ENCODE data around the gene FXYD2. TPM values are rescaled to one million over a fixed set of nuclear protein-coding genes. Genes with fewer than 3 reads are reported as not detected.

The FXYD2 gene
- total RNA-seq, 1 donor from 2014 or later, result not detected

- FAIRE-seq, result no peak
These were observed 17.8 kb upstream of the FXYD2 start for GRCh38 chr11:117842131-117842941.

GRCh38 chr11:117841551-117842031 lies 17.0 kb upstream of the FXYD2 start:
- no peak for FAIRE-seq

More at GRCh38 chr11:117842131-117842941, 17.8 kb upstream of the FXYD2 start:
- Histone ChIP-seq H3K9ac (ENCODE audit: low read length) (no peak overlapping the region), H3K4me2 (ENCODE audit: low read length) (no peak overlapping the region), H3K36me3 (ENCODE audit: insufficient read depth, low read length) (no peaks in the 10 kb centered on the region), H3K4me3 (ENCODE audit: insufficient read depth, low read depth, low read length) (no peak overlapping the region), H3K27me3 (ENCODE audit: insufficient read depth, low read length) (peaks cover 4% of the 10 kb centered on the region), H3K79me2 (ENCODE audit: insufficient read depth, low read length) (no peaks in the 10 kb centered on the region), H3K27ac (ENCODE audit: low read depth, low read length) (no peak overlapping the region), H3K4me1 (ENCODE audit: insufficient read depth, low read length) (no peaks in the 10 kb centered on the region), H2AFZ (ENCODE audit: low read depth, low read length) (no peak overlapping the region), H3K9me3 (ENCODE audit: insufficient read depth, low read depth, low read length) (no peaks in the 10 kb centered on the region), H4K20me1 (ENCODE audit: insufficient read depth, low read length) (no peaks in the 10 kb centered on the region)
- Mint-ChIP-seq H3K27ac (ENCODE audit: unreplicated experiment) (no peak overlapping the region), H3K4me1 (ENCODE audit: low read depth, unreplicated experiment) (peaks cover 7% of the 10 kb centered on the region), H3K9me3 (ENCODE audit: unreplicated experiment) (no peaks in the 10 kb centered on the region), H3K4me3 (ENCODE audit: unreplicated experiment) (no peak overlapping the region), H3K27me3 (ENCODE audit: low read depth, unreplicated experiment) (peaks cover 40% of the 10 kb centered on the region), H3K36me3 (ENCODE audit: low read depth, unreplicated experiment) (peaks cover 4% of the 10 kb centered on the region)
- TF ChIP-seq CTCF (IDR thresholded peaks at IDR 0.05; ENCODE audit: insufficient read depth, low read depth, low read length) (no peak), EZH2 (IDR thresholded peaks at IDR 0.05; ENCODE audit: insufficient read depth, low read length) (no peak)
- DNase-seq (ENCODE audit: low read depth), result no peak

More at GRCh38 chr11:117841551-117842031, 17.0 kb upstream of the FXYD2 start:
- Histone ChIP-seq H3K79me2 (ENCODE audit: insufficient read depth, low read length) (no peaks in the 10 kb centered on the region), H2AFZ (ENCODE audit: low read depth, low read length) (no peak overlapping the region), H3K9me3 (ENCODE audit: insufficient read depth, low read depth, low read length) (no peaks in the 10 kb centered on the region), H3K27ac (ENCODE audit: low read depth, low read length) (no peak overlapping the region), H3K4me3 (ENCODE audit: insufficient read depth, low read depth, low read length) (no peak overlapping the region), H3K4me1 (ENCODE audit: insufficient read depth, low read length) (no peaks in the 10 kb centered on the region), H3K27me3 (ENCODE audit: insufficient read depth, low read length) (peaks cover 4% of the 10 kb centered on the region), H4K20me1 (ENCODE audit: insufficient read depth, low read length) (no peaks in the 10 kb centered on the region), H3K36me3 (ENCODE audit: insufficient read depth, low read length) (no peaks in the 10 kb centered on the region), H3K4me2 (ENCODE audit: low read length) (no peak overlapping the region), H3K9ac (ENCODE audit: low read length) (no peak overlapping the region)
- Mint-ChIP-seq H3K27ac (ENCODE audit: unreplicated experiment) (no peak overlapping the region), H3K4me3 (ENCODE audit: unreplicated experiment) (no peak overlapping the region), H3K4me1 (ENCODE audit: low read depth, unreplicated experiment) (peaks cover 7% of the 10 kb centered on the region), H3K27me3 (ENCODE audit: low read depth, unreplicated experiment) (peaks cover 42% of the 10 kb centered on the region), H3K9me3 (ENCODE audit: unreplicated experiment) (no peaks in the 10 kb centered on the region), H3K36me3 (ENCODE audit: low read depth, unreplicated experiment) (peaks cover 4% of the 10 kb centered on the region)
- TF ChIP-seq CTCF (IDR thresholded peaks at IDR 0.05; ENCODE audit: insufficient read depth, low read depth, low read length) (no peak), EZH2 (IDR thresholded peaks at IDR 0.05; ENCODE audit: insufficient read depth, low read length) (no peak)
- DNase-seq (ENCODE audit: low read depth), result no peak
